Keratinocyte (primary cell): ENCODE data around the gene MARCHF6.

Experiments
- CTCF ChIP-seq, 3 experiments: IDR thresholded peaks in 1 of 3; conservative IDR thresholded peaks in 1 of 3; optimal IDR thresholded peaks in 1 of 3; 2 replicates in 2 of 3; 3 replicates in 1 of 3; pipeline versions ENCODE3 to v1.5.1; 2011; ENCODE audit warnings: low read length in 3 of 3, mild to moderate bottlenecking in 3 of 3, moderate library complexity in 2 of 3, control low read depth in 1 of 3, inconsistent platforms in 1 of 3; ENCODE audit not compliant: insufficient read depth in 2 of 3; ENCODE audit errors: extremely low read depth in 1 of 3
- EZH2 ChIP-seq: IDR thresholded peaks from one replicate; pipeline ENCODE4 v1.6.1; 2012; ENCODE audit warnings: inconsistent platforms, mild to moderate bottlenecking, low read length, moderate library complexity

GRCh38 chr5:10333154-10334006 lies 20.1 kb upstream of the MARCHF6 start:
- peak in 1 of 3 experiments; percentile 28 for TF ChIP-seq CTCF (optimal IDR thresholded peaks at IDR 0.05 in 1 of 3, IDR thresholded peaks at IDR 0.05 in 1 of 3, conservative IDR thresholded peaks at IDR 0.05 in 1 of 3; ENCODE audit: extremely low read depth in 1 of 3, insufficient read depth in 2 of 3, low read length in 3 of 3)
- peak; percentile 66 for TF ChIP-seq EZH2
